ENCODE results near the gene TNFAIP8L1.
A peak's percentile ranks its signal among the peaks of the same experiment; 100 is the strongest.
"Not testable (repeated sequence)": the region's sequence is repeated elsewhere in the genome, so short reads cannot be mapped to it uniquely, and the experiment has no call there.

The TNFAIP8L1 gene

GRCh38 chr19:4678881-4679790 lies 39.8 kb downstream of the TNFAIP8L1 start:
- DNase-seq (ENCODE audit: low read depth, low spot score): peak; percentile 81

DNA sequence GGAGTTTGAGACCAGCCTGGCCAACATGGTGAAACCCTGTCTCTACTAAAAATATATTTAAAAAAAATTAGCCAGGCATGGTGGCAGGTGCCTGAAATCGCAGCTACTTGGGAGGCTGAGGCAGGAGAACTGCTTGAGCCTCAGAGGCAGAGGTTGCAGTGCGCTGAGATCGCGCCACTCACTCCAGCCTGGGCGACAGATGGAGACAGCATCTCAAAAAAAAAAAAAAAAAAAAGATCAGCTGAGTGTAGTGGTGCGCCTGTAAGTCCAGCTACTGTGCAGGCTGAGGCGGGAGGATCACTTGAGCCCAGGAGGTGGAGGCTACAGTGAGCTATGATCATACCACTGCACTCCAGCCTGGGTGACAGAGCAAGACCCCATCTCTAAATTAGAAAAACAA lies 40.7 kb downstream of the TNFAIP8L1 start:
- not testable (repeated sequence) for DNase-seq (ENCODE audit: low read depth, low spot score)

- no peak for DNase-seq (ENCODE audit: low read depth, low spot score)
Observed at GRCh38 chr19:4682417-4683200, 43.3 kb downstream of the TNFAIP8L1 start.

GRCh38 chr19:4684312-4685095 lies 45.2 kb downstream of the TNFAIP8L1 start:
- no peak for DNase-seq (ENCODE audit: low read depth, low spot score)

DNA sequence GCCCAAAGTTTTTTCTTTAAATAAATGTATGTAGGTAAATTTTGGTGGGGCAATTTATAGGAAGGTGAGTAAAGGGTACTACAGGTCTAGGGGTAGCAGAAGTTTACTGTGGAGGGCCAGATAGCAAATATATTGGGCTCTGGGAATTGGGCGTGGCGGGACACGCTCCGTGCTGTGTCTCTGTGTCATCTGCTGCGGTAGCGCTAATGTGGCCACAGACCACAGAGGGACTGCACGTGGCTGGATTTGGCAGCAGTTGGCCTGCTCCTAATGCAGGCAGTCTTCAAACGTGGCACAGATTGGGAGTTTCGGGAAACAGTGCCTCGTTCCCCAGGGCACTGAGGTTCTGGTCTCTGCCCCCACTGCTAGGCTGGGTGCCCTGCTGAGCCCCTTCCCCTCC lies 47.4 kb downstream of the TNFAIP8L1 start:
- DNase-seq (ENCODE audit: low read depth, low spot score): no peak

DNA sequence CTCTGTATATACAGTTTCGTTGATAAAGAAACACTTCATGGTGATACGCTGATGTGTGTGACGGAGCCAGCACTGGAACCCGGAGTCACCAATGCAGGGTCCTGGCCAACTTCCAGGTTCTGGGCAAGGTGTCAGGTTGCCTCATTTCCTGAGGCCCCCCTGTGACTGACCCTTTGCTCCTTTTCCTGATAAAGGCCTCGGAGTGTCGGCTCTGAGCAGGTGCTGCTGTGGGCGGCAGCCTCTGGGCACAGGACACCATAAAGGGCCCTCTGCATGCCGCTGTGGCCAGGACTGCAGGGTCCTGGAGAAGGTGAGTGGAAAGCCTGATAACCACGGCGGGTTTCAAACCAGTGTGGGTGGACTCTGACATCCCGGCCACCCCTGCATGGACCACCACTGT lies 48.1 kb downstream of the TNFAIP8L1 start:
- DNase-seq (ENCODE audit: low read depth, low spot score): no peak

DNA sequence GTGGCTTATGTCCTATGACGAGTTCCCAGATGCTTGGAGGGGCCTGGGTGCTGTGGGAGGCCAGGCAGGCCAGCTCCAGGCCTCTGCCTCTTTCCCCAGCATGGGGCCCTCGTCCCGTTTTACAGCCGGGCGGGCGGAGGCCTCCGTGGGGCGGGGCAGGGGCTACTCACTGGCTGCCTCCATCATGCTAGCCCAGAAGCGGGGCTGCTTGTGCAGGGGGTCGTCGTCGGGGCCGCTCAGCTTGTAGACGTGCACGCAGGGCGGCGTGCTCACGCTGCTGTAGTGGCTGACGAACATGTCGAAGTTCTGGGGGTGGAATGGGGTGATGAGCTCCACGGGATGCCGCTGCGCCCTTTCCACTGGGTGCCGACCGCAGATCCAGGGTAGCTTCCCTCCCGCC lies 49.3 kb downstream of the TNFAIP8L1 start:
- DNase-seq (ENCODE audit: low read depth, low spot score): no peak

- DNase-seq (ENCODE audit: low read depth, low spot score): no peak
Observed at GRCh38 chr19:4689403-4689802, 50.1 kb downstream of the TNFAIP8L1 start.

DNA sequence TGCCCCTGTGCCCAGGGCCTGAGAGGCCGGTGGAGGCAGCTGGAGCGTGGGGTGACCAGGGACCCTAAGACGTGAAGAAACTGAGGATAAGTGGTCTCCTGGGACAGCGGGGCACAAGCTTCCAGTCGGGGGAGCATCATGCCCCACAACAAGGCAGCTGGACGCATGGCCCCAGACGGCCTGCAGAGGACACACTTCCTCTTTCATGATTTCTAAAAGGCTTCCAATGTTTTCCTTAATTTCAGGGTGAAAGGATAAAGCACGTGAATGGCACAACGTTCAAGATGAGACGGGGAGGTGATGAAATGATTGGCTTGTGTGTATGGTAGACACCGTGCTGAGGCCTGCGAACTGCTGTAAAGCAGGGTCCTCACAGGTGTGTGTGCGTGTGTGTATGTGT lies 51.0 kb downstream of the TNFAIP8L1 start:
- no peak for DNase-seq (ENCODE audit: low read depth, low spot score)

DNA sequence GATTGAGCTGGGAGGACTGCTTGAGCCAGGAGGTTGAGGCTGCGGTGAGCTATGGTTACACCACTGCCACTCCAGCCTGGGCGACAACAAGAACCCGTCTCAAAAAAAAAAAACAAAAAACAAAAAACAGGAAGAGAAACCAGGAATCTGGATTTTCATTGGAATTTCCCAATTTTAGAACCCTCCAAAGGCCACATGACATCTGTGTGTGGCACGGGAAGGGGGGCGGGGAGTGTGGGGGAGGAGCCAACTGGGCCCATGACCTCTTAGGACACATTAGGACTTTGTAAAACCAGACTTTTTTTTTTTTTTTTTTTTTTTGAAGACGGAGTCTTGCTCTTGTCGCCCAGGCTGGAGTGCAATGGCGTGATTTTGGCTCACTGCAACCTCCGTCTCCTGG lies 52.1 kb downstream of the TNFAIP8L1 start:
- no peak for DNase-seq (ENCODE audit: low read depth, low spot score)

GRCh38 chr19:4692251-4693077 lies 53.1 kb downstream of the TNFAIP8L1 start:
- DNase-seq (ENCODE audit: low read depth, low spot score): no peak

DNA sequence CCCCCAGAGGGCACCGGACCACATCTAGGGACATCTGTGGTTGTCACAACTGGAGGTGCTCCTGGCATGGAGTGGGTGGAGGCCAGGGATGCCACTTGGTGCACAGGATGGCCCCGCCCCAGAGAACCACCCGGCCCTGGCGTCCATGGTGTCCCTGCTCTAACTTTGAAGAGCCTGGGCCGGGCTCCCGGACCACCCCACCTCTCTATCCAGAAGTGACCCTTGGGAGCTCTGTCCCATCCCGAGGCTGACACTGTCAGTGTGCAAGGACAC lies 53.7 kb downstream of the TNFAIP8L1 start:
- DNase-seq (ENCODE audit: low read depth, low spot score): no peak

DNA sequence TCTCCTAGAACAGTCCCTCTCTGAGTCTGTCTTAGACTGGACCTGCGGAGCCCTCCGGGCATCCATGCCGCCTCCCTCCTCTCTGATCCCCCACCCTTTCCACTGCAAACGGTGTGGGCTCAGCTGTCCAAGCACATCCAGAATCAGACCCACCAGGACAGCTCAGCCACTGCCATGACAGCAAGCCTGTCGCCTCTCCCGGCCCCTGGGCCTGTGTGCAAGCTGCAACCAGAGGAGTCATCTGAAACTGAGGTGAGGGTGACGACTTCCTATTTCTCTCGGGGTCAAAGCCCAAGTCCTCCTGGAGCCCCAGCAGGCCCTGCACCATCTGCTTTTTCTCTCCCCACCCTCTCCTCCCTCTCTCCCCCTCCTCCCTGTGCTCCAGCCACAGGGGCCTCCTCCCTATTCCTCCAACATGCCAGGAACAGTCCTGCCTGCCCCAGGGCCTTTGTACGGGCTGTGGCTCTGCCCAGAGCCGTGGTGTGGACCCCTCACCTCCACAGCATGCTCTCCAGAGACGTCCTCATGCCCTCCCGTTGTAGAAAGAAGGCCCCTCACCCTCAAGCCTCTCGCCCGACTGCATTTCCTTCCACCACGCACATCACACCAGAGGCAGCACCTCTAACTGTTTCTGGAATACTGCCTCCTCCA lies 54.3 kb downstream of the TNFAIP8L1 start:
- DNase-seq (ENCODE audit: low read depth, low spot score): no peak

GRCh38 chr19:4694211-4694987 lies 55.1 kb downstream of the TNFAIP8L1 start:
- DNase-seq (ENCODE audit: low read depth, low spot score): no peak

DNA sequence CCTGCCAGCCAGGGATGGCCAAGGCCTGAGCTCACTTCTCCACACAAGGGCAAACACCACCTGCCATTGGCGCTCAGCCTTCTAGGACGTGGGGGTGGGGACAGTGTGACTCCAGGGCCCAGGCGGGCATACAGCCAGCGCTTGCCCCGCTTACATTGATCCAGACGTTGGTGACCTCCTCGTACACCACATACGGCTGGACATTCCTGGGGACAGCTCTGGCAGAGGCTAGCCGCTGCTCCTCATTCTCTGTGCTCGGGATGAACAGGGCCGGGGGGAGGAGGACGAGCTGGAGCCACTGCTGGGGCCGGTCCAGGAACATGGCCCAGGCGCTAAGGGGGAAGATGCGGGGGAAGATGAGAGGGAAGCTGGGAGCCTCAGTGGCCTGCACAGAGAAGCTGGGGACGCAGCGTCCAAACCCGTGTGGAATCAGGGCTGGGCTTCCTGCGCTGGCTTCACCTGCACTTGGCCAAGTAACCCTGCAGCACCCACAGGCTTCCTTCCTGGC lies 56.0 kb downstream of the TNFAIP8L1 start:
- no peak for DNase-seq (ENCODE audit: low read depth, low spot score)

DNA sequence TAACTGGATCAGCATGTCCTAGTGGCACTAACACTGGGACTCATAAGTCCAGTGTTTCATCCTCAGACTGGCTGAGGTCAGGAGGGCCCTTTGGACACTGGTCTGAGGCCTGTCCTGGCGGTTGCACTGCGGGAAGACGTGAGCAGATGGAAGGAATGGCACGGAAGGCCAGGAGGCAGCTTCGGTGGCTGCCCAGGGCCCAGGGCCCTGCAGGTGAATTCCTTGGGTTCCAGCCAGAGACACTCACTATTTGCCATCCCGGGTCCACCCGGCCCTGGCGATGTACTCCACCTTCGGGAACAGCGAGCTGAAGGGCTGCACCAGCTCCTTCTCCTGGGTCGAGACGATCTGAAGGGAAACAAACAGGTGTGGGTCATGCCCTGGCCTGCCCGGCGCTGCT lies 58.0 kb downstream of the TNFAIP8L1 start:
- no peak for DNase-seq (ENCODE audit: low read depth, low spot score)

DNA sequence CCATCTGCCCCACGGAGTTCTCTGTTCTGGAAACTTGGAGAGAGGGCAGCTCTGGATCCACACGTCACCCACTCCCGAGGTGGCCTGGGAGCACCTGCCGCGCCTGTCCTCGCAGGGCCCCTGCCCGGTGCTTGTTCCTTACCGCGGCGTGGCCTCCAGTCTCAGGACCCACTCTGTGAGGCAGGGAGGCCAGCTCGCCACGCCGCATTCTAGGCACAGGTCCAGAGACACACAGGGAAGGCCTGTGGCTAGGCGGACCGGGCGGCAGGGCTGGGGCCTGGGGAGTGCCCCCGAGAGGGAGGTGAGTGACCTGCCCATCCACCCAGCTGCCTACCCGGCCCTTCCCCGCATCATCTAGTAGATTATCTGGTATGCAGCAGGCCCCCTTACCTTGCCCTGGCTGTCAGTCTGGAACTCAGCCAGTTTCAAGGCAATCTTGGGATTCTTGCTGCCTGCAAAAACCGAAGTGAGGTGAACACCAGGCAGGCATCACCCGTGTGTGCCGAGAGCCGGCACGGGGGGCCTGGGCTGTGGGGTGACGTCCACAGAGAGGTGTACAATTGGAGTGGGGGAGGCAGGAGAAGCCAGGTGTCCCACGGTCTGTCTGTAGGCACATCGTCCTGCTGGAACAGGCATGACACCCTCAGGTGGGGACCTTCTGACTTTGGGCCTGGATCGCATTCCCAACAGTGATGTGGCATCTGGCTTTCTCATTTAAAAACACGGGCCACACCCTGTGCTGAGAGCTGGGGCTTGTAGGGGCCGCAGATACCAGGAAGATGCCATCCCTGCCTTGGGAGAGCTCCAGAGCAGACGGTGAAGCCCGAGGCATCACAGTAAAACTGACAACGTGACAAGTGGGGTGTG lies 60.7 kb downstream of the TNFAIP8L1 start:
- DNase-seq (ENCODE audit: low read depth, low spot score): no peak

DNA sequence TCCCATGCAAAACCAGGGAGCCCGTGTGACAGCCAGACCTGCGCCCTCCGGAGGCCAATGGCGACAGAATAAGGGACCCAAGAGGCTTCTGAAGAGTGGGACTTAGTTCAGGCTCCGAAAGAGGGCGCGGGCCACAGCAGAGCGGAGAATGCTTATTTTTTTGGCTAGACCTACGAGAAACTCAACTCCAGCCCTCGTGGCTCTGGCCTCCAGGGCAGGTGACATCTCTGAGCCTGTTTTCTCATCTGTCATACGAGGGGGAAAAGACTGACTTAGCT lies 61.3 kb downstream of the TNFAIP8L1 start:
- DNase-seq (ENCODE audit: low read depth, low spot score): no peak

- DNase-seq (ENCODE audit: low read depth, low spot score): no peak
Observed at GRCh38 chr19:4701557-4701956, 62.2 kb downstream of the TNFAIP8L1 start.
